Mucosa of descending colon (tissue), 3 donors: Measurements from ENCODE around the gene FADS2. TPM values are rescaled to one million over a fixed set of nuclear protein-coding genes. Genes with fewer than 3 reads are reported as not detected.
"Not testable (repeated sequence)": the region's sequence is repeated elsewhere in the genome, so short reads cannot be mapped to it uniquely, and the experiment has no call there.

Source experiments
- ATAC-seq: fragments of 200-7000 bp; cut with Tn5 transposase; one replicate; pipeline ENCODE4 v1.9.1; 2020; ENCODE audit warnings: mild to moderate bottlenecking, moderate library complexity
- DNase-seq, 3 donors: peaks; one replicate each; pipeline ENCODE4 v3.0.0-alpha.2; 2020
- H3K36me3 ChIP-seq: fragments of 200-600 bp; one replicate; pipeline ENCODE4 v1.8.0; 2021; ENCODE audit warnings: low read depth, mild to moderate bottlenecking
- H3K4me1 ChIP-seq: fragments of 200-600 bp; one replicate; pipeline ENCODE4 v1.8.0; 2021; ENCODE audit warnings: low read depth, mild to moderate bottlenecking
- H3K4me3 ChIP-seq: fragments of 200-600 bp; one replicate; pipeline ENCODE4 v1.8.0; 2021; ENCODE audit warnings: mild to moderate bottlenecking
- H3K9me3 ChIP-seq: fragments of 200-600 bp; one replicate; pipeline ENCODE4 v1.8.0; 2021; ENCODE audit warnings: mild to moderate bottlenecking
- CTCF ChIP-seq: fragments of 200-600 bp; IDR thresholded peaks from one replicate; pipeline ENCODE4 v1.8.0; 2022; ENCODE audit warnings: antibody characterized with exemption, mild to moderate bottlenecking
- intact Hi-C, 2 donors: fragments of 100-400 bp; cut with DNase I in 1 of 2; cut with micrococcal nuclease in 1 of 2; formaldehyde crosslinking; loops; one replicate each; pipeline versions ENCODE4 v1.11.0 to v1.11.1; 2022; cut with DNase I, micrococcal nuclease
- total RNA-seq, 3 donors: library from RNA; stranded (reverse); fragmentation: NEBNext Ultra II Directional in 2 of 3; extraction: Animal tissue kit (Norgen Biotek cat#: 25700) in 2 of 3; gene quantifications; one replicate each; pipeline versions ENCODE4 v1.2.1 to v1.2.4, GENCODE V29; 2021 to 2023
- donor health status: DM: no; HTN: no; CAD: no; lungs with moderate emphysema.
- donor health status: DM: no; HTN: no; CAD: no.
- donor health status: DM: no; HTN: yes; CAD: no.

Gene FADS2
- total RNA-seq, 3 donors from 2014 or later, result 2.5 to 29.3 (median 8.6) TPM

- TF ChIP-seq CTCF, result no peak
- intact Hi-C loops, result no loop called here
- H3K36me3 ChIP-seq, result no peaks in the 10 kb centered on the region
- H3K4me1 ChIP-seq, result no peaks in the 10 kb centered on the region
- ATAC-seq (peak; percentile 27), DNase-seq (no peak)
- H3K9me3 ChIP-seq, result no peaks in the 10 kb centered on the region
- no peak overlapping the region for H3K4me3 ChIP-seq
These were observed 52.4 kb downstream of the FADS2 start for GRCh38 chr11:61880454-61880853.

GRCh38 chr11:61881397-61881796, 53.3 kb downstream of the FADS2 start:
- ATAC-seq (no peak), DNase-seq (no peak)
- intact Hi-C loops, result no loop called here
- no peak for TF ChIP-seq CTCF
- no peaks in the 10 kb centered on the region for H3K4me1 ChIP-seq
- H3K4me3 ChIP-seq, result no peak overlapping the region
- no peaks in the 10 kb centered on the region for H3K9me3 ChIP-seq
- no peaks in the 10 kb centered on the region for H3K36me3 ChIP-seq

- H3K4me1 ChIP-seq, H3K36me3 ChIP-seq, DNase-seq, intact Hi-C loops, ATAC-seq, H3K4me3 ChIP-seq, H3K9me3 ChIP-seq: not testable (repeated sequence)
These were observed 54.2 kb downstream of the FADS2 start for GRCh38 chr11:61882267-61882666.

GRCh38 chr11:61882879-61883278, 54.8 kb downstream of the FADS2 start:
- Histone ChIP-seq H3K9me3 (no peaks in the 10 kb centered on the region), H3K4me3 (no peak overlapping the region), H3K36me3 (no peaks in the 10 kb centered on the region), H3K4me1 (no peaks in the 10 kb centered on the region)
- TF ChIP-seq CTCF, result no peak
- DNase-seq (no peak), ATAC-seq (no peak)
- intact Hi-C loops, result no loop called here

GRCh38 chr11:61883327-61883726, 55.2 kb downstream of the FADS2 start:
- no peak for ATAC-seq
- intact Hi-C loops, result no loop called here
- Histone ChIP-seq H3K36me3 (no peaks in the 10 kb centered on the region), H3K4me1 (no peaks in the 10 kb centered on the region), H3K4me3 (no peak overlapping the region), H3K9me3 (no peaks in the 10 kb centered on the region)
- TF ChIP-seq CTCF, result no peak
- DNase-seq, result no peak

- no peak for TF ChIP-seq CTCF
- Histone ChIP-seq H3K4me1 (no peaks in the 10 kb centered on the region), H3K9me3 (no peaks in the 10 kb centered on the region), H3K36me3 (no peaks in the 10 kb centered on the region), H3K4me3 (no peak overlapping the region)
- DNase-seq, result no peak
- no peak for ATAC-seq
- intact Hi-C loops, result no loop called here
These were observed 55.8 kb downstream of the FADS2 start for GRCh38 chr11:61883947-61884346.
